Body of pancreas (tissue), 4 donors: ENCODE data around the gene MCTP1. TPM values are rescaled to one million over a fixed set of nuclear protein-coding genes. Genes with fewer than 3 reads are reported as not detected.

Experiments
- ATAC-seq: fragments of 150-250 bp; one replicate; pipeline ENCODE4 v1.9.1; 2016
- DNase-seq, 4 donors: peaks; one replicate each; pipeline ENCODE4 v3.0.0-alpha.2; 2019
- H3K27ac ChIP-seq, 4 donors: fragments of 200-600 bp; sonication (generic); 1 replicate in 3 of 4; 2 replicates in 1 of 4; pipeline versions ENCODE4 v1.5.1 to v1.6.1; 2016 to 2019; ENCODE audit warnings: mild to moderate bottlenecking in 1 of 4, mixed read lengths in 1 of 4, moderate library complexity in 1 of 4
- H3K27me3 ChIP-seq, 2 donors: fragments of 200-600 bp; sonication (generic); one replicate each; pipeline ENCODE4 v1.6.0; 2016; ENCODE audit warnings: mild to moderate bottlenecking in 1 of 2
- H3K36me3 ChIP-seq, 2 donors: fragments of 200-600 bp; sonication (generic); replicated peaks in 1 of 2; 2 replicates each; pipeline ENCODE4 v1.5.1; 2016; ENCODE audit warnings: low read depth in 2 of 2; ENCODE audit not compliant: insufficient read depth in 1 of 2
- H3K4me1 ChIP-seq: fragments of 200-600 bp; sonication (generic); one replicate; pipeline ENCODE4 v1.6.0; 2016
- H3K4me3 ChIP-seq, 2 donors: fragments of 200-600 bp; sonication (generic); 1 replicate in 1 of 2; 2 replicates in 1 of 2; pipeline ENCODE4 v1.5.1; 2016 to 2019
- H3K9me3 ChIP-seq, 3 donors: fragments of 200-600 bp; sonication (generic); 1 replicate in 2 of 3; 2 replicates in 1 of 3; pipeline ENCODE4 v1.5.1; 2016
- POLR2A ChIP-seq, 3 donors: fragments of 450-650 bp; IDR thresholded peaks; one replicate each; pipeline ENCODE4 v1.6.1; 2016; ENCODE audit warnings: antibody characterized with exemption in 3 of 3, mild to moderate bottlenecking in 2 of 3
- WGBS, 2 donors: methylation state at CpG; one replicate each; pipeline ENCODE4 v1.1.5; 2017; 5-methylcytosine and 5-hydroxymethylcytosine counted together
- intact Hi-C: fragments of 100-400 bp; cut with DNase I; formaldehyde crosslinking; loops from one replicate; pipeline ENCODE4 v1.15.1; 2023
- total RNA-seq, 2 donors: library from RNA; depleted of rRNA; stranded (reverse); fragments of >200 nt; gene quantifications; one replicate each; pipeline ENCODE4 v1.1.0, GENCODE V29; 2016
- TF ChIP-seq, protein P1 (sequence below), 7 experiments: fragments of 450-650 bp in 4 of 7; fragments of 200-600 bp in 3 of 7; sonication (generic) in 3 of 7; IDR thresholded peaks; one replicate each; pipeline ENCODE4 v1.5.1; 2016 to 2019; ENCODE audit warnings: antibody characterized with exemption in 7 of 7

Gene MCTP1
- total RNA-seq, 2 donors from 2014 or later, result 3.6 to 8.8 TPM

DNA sequence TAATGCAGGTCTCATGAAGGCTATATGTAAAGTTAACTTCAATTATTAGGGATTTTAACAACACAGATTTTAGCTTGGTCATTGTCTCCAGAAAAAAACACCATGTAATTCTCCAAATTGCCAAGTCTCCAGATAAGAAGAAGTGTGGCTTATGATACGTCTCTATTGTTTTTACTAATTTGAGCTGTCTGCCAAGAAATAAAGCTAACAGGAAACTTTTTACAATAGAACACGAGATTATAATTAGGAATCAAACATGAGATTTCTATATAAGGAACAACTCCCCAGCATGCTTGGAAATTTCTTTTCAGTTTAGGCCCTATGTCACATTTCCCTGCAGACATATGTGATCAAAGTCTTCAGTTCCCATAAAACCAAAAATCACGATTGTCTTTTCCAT is 142.7 kb downstream of the MCTP1 start:
- no peak for DNase-seq
- TF ChIP-seq, protein P1, sequence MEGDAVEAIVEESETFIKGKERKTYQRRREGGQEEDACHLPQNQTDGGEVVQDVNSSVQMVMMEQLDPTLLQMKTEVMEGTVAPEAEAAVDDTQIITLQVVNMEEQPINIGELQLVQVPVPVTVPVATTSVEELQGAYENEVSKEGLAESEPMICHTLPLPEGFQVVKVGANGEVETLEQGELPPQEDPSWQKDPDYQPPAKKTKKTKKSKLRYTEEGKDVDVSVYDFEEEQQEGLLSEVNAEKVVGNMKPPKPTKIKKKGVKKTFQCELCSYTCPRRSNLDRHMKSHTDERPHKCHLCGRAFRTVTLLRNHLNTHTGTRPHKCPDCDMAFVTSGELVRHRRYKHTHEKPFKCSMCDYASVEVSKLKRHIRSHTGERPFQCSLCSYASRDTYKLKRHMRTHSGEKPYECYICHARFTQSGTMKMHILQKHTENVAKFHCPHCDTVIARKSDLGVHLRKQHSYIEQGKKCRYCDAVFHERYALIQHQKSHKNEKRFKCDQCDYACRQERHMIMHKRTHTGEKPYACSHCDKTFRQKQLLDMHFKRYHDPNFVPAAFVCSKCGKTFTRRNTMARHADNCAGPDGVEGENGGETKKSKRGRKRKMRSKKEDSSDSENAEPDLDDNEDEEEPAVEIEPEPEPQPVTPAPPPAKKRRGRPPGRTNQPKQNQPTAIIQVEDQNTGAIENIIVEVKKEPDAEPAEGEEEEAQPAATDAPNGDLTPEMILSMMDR (IDR thresholded peaks at IDR 0.05), result no peak
- no peak for TF ChIP-seq POLR2A (IDR thresholded peaks at IDR 0.05)
- no peaks in the 10 kb centered on the region for H3K27me3 ChIP-seq
- no peak for ATAC-seq
- 43 to 55% methylated on average over 3 of the region's 3 CpGs for WGBS, 2 donors
- H3K4me3 ChIP-seq, result no peak overlapping the region
- no peaks in the 10 kb centered on the region for H3K9me3 ChIP-seq
- H3K4me1 ChIP-seq, result no peaks in the 10 kb centered on the region
- intact Hi-C loops, result no loop called here
- H3K27ac ChIP-seq, result no peak overlapping the region
- H3K36me3 ChIP-seq, result no peaks in the 10 kb centered on the region

DNA sequence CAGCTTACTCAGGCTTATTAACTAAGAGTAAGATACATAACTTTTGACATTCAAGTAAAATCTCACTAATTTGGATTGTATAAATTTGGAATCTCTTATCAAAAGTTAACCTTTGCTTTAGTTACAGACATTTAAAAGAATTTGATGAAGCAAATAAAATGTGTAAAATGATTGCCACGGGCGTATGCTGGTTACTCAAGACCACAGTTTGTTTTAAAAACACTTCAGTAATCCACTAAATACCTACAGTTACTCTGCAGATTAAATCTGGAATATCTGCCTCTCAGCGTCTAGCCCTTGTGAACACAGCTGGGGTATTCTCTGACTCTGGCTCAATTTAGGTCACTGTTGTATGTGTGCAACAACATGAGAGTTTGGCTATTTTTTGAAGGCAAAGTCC is 143.8 kb downstream of the MCTP1 start:
- Histone ChIP-seq H3K4me1 (no peaks in the 10 kb centered on the region), H3K4me3 (no peak overlapping the region), H3K27me3 (no peaks in the 10 kb centered on the region), H3K9me3 (no peaks in the 10 kb centered on the region), H3K27ac (no peak overlapping the region), H3K36me3 (no peaks in the 10 kb centered on the region)
- WGBS, 2 donors, result 41 to 53% methylated on average over 3 of the region's 3 CpGs
- DNase-seq (no peak), ATAC-seq (no peak)
- TF ChIP-seq POLR2A (IDR thresholded peaks at IDR 0.05), result no peak
- TF ChIP-seq, protein P1 (IDR thresholded peaks at IDR 0.05), result no peak
- intact Hi-C loops, result no loop called here

DNA sequence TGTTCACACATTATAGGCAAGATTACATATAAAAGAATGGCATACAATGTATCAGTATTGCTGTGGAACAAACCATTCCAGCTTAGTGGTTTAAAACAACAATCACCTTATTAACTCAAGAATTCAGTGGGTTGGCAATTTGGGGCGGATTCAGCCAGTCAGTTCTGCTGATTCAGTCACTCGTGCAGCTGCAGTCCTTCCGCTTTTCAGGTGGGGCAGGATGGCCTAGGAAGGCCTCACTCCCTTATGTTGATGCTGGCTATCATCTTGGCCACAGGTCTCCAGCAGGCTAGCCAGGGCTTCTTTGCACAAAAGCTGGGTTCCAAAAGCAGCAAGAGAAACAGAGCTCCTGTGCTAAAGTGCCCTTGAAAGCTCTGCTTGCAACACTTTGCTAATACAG is 150.6 kb downstream of the MCTP1 start:
- Histone ChIP-seq H3K36me3 (no peaks in the 10 kb centered on the region), H3K4me1 (no peaks in the 10 kb centered on the region), H3K27ac (no peak overlapping the region), H3K4me3 (no peak overlapping the region), H3K27me3 (no peaks in the 10 kb centered on the region), H3K9me3 (no peaks in the 10 kb centered on the region)
- DNase-seq, result no peak
- no peak for ATAC-seq
- intact Hi-C loops, result no loop called here
- 44 to 56% methylated on average over 3 of the region's 3 CpGs for WGBS, 2 donors
- no peak for TF ChIP-seq POLR2A (IDR thresholded peaks at IDR 0.05)
- TF ChIP-seq, protein P1 (IDR thresholded peaks at IDR 0.05), result no peak

DNA sequence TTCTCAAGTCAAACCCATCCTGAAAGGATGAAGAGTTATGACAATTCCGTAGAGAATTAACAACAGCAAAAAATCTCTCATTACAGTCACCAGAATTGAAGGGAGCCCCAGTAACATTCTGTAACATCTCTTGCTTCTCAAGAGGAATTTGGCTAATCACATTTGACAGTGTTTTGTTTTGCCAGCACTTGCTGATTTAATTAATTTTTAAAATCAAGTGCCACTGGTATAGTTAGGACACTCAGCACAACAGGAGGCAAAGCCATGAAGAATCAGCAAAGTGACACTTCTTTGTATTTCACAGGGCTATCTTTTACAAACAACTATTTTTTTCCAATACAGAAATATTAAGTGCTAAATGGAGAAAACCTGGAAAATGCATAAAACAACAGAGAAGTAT is 152.8 kb downstream of the MCTP1 start:
- Histone ChIP-seq H3K36me3 (no peaks in the 10 kb centered on the region), H3K4me3 (no peak overlapping the region), H3K9me3 (no peaks in the 10 kb centered on the region), H3K4me1 (no peaks in the 10 kb centered on the region), H3K27me3 (no peaks in the 10 kb centered on the region), H3K27ac (no peak overlapping the region)
- 44 to 73% methylated on average over 1 of the region's 1 CpG for WGBS, 2 donors
- intact Hi-C loops, result no loop called here
- DNase-seq, result no peak
- no peak for ATAC-seq
- TF ChIP-seq, protein P1 (IDR thresholded peaks at IDR 0.05), result no peak
- TF ChIP-seq POLR2A (IDR thresholded peaks at IDR 0.05), result no peak

DNA sequence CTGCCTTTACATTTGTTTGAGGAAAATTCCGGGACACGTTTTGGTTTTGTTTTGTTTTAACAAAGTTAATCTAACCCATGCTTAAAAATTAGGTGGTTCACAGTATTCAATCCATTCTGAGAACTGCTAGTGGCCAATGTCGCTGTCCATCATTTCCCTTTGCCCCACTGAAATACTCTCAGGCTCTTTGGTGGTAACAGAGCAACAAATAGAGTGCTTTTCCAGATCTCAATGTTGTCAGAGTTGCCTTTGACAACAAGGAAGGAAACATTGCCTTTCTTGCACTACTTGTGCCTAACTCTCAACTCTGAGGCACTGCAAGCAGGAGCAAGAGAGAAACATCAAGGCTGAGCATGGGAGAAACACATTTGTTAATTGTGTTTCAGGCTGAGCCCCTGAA is 154.0 kb downstream of the MCTP1 start:
- no peaks in the 10 kb centered on the region for H3K4me1 ChIP-seq
- ATAC-seq, result no peak
- intact Hi-C loops, result no loop called here
- H3K27ac ChIP-seq, result no peak overlapping the region
- H3K4me3 ChIP-seq, result no peak overlapping the region
- no peaks in the 10 kb centered on the region for H3K27me3 ChIP-seq
- H3K9me3 ChIP-seq, result no peaks in the 10 kb centered on the region
- WGBS, 2 donors, result 58 to 62% methylated on average over 3 of the region's 3 CpGs
- H3K36me3 ChIP-seq, result no peaks in the 10 kb centered on the region
- DNase-seq, result no peak
- TF ChIP-seq POLR2A (IDR thresholded peaks at IDR 0.05), result no peak
- TF ChIP-seq, protein P1 (IDR thresholded peaks at IDR 0.05), result no peak
